A549 treated with DMSO at 1 μM for 4 hours (cell line): ENCODE measurements around the gene PPP1CB. TPM values are rescaled to one million over a fixed set of nuclear protein-coding genes. Genes with fewer than 3 reads are reported as not detected.

ENCODE experiments used
- total RNA-seq: library from RNA; stranded (reverse); fragments of 200-300 nt; extraction: Qiagen RNA extraction; gene quantifications from 5 replicates; pipeline ENCODE4 v1.2.3, GENCODE V29; 2022; ENCODE audit warnings: low read depth

PPP1CB gene
- 98.9 to 160 TPM (median 133 TPM) in 5 replicates for total RNA-seq

DNA sequence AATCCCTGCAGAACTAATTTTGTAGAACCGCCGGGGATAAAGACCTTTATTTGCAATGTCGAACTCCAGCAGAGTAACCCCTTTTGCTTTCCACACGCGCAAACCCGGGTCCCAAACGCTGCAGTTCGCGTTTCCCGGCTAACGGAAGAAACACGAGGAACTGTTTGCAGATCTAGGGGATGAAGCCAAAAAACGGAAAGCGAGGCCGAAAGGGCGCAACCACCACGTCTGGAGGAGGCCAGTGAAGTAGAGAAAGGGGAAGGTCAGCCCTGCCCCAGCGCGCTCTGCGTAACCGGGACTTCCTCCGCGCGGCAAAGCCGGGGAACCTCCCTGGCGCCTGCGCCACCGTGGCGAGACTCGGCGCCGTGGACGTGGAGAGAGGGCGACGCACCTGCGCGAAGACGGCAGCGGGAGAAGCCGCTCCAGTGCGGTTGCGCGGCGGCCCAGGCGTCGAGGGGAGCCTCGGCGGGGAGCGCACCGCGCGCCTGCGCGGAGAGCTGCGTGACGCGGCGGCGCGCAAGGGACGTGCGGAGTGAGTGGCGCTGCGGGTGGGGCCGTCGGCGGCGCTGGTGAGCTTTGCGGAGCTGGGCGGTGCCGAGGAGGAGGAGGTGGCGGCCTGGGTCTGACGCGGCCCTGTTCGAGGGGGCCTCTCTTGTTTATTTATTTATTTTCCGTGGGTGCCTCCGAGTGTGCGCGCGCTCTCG is at the start of gene PPP1CB:
Gene PPP1CB (plus strand): TSS at position 579 of the 704 bp plus-strand sequence. CDS start 295 bp downstream, outside the sequence.

DNA sequence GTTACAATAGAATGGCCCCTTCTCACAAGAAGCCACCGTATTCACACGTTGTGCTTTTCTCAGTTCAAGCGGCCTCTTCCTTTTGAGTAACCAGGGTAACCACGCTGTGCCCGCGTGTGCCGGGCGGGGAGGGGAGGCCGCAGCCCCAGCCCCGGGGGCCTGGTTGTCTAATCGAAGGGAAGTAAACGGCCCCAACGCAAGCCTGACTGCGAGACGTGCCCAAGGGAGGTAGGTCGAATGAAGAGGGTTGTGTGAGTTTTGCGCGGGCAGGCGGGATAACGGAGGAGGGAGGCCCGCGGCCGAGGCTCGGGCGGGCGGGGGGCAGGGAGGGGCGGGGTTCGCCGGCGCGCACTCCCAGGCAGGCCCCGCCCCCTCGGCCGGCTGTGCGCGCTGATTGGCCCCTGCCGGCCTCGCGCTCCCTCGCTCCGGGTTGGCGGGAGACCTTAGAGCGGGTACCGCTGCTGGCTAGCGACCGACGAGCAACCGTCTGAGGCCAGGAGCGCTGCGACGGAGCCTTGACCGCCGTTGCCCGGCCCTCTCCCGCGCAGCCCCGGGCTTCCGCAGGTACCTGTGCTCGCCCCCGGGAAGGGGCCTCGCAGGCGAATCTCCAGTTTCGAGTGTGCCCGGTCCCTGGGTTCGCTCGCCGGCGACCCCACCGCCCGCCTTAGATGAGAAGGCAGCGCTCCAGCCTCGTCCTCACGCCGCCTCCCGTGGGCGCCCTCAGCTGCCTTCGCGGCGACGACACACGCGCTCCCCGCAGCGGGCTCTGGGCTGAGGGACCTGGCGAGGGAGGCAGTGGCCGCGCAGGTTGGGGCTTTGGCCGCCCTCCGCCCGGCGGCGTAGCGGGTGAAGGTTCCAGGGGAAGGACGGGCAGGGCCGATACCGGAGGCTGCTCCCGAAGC is 59.0 kb downstream of the PPP1CB start, which contains the start of gene SPDYA:
Gene SPDYA (plus strand): TSS at position 451 of the 902 bp plus-strand sequence. CDS start 5,181 bp downstream, outside the sequence.

Other genes with a start within 250 kb of the PPP1CB start
- gene SPDYA, start 59.0 kb downstream of the PPP1CB start, total RNA-seq, result 0.15 to 0.39 TPM (median 0.20 TPM) in 5 replicates
- gene TRMT61B, start 118.5 kb downstream of the PPP1CB start, total RNA-seq, result 15.9 to 18.2 TPM (median 17.7 TPM) in 5 replicates
- gene WDR43, start 142.8 kb downstream of the PPP1CB start, total RNA-seq, result 84.5 to 107 TPM (median 96.4 TPM) in 5 replicates
- gene TOGARAM2, start 229.5 kb downstream of the PPP1CB start, total RNA-seq, result 0.12 to 0.33 TPM (median 0.15 TPM) in 5 replicates